Measurements from ENCODE around the gene CEP57L1.

- TF ChIP-seq REST (IDR thresholded peaks at IDR 0.05; ENCODE audit: unreplicated experiment) (no peak), CTCF (conservative IDR thresholded peaks at IDR 0.05; ENCODE audit: low read depth in 2 of 2) (no peak)
These were observed 76.9 kb downstream of the CEP57L1 start for GRCh38 chr6:109172101-109172746.

Data from GM23338 (cell line).